ENCODE data around the gene TMPRSS12. TPM values are rescaled to one million over a fixed set of nuclear protein-coding genes. Genes with fewer than 3 reads are reported as not detected.
A peak's percentile ranks its signal among the peaks of the same experiment; 100 is the strongest.
"Not testable (repeated sequence)": the region's sequence is repeated elsewhere in the genome, so short reads cannot be mapped to it uniquely, and the experiment has no call there.

Gene TMPRSS12
- not detected for total RNA-seq
- 0 reads per million in 2 donors for total RNA-seq

GRCh38 chr12:50842637-50843493 lies at the start of gene TMPRSS12:
Gene TMPRSS12, plus strand, starts transcription at chr12:50842926. Its CDS starts 39 bp downstream, at chr12:50842965.
- Mint-ChIP-seq H3K36me3 (ENCODE audit: low read depth) (peaks cover 3% of the 10 kb centered on the region), H3K27ac (no peak within 1 kb of the TSS), H3K27me3 (peaks cover 22% of the 10 kb centered on the region), H3K4me1 (no peaks in the 10 kb centered on the region), H3K4me3 (no peak within 1 kb of the TSS)
- no peak for ATAC-seq
- H3K9me3 ChIP-seq (ENCODE audit: control insufficient read depth, low read length, poor library complexity, severe bottlenecking), result no peaks in the 10 kb centered on the region
- no peak for DNase-seq

GRCh38 chr12:50799908-50800307 lies 42.8 kb upstream of the TMPRSS12 start:
- peaks cover 5% of the 10 kb centered on the region for H3K4me1 Mint-ChIP-seq
- H3K27ac Mint-ChIP-seq, result no peak overlapping the region
- peaks cover 6% of the 10 kb centered on the region for H3K36me3 Mint-ChIP-seq (ENCODE audit: low read depth)
- no peaks in the 10 kb centered on the region for H3K27me3 Mint-ChIP-seq
- ATAC-seq (no peak), DNase-seq (no peak)
- no peak overlapping the region for H3K4me3 Mint-ChIP-seq
- no peaks in the 10 kb centered on the region for H3K9me3 ChIP-seq (ENCODE audit: control insufficient read depth, low read length, poor library complexity, severe bottlenecking)

- no peak for ATAC-seq
- Mint-ChIP-seq H3K27ac (peak overlapping the region; percentile 56), H3K27me3 (no peaks in the 10 kb centered on the region), H3K36me3 (ENCODE audit: low read depth) (peaks cover 2% of the 10 kb centered on the region), H3K4me3 (no peak overlapping the region), H3K4me1 (peaks cover 2% of the 10 kb centered on the region)
- DNase-seq, result no peak
- no peaks in the 10 kb centered on the region for H3K9me3 ChIP-seq (ENCODE audit: control insufficient read depth, low read length, poor library complexity, severe bottlenecking)
Measured at GRCh38 chr12:50803230-50803875, 39.4 kb upstream of the TMPRSS12 start.

GRCh38 chr12:50806176-50806575 lies 36.5 kb upstream of the TMPRSS12 start:
- Mint-ChIP-seq H3K27me3 (no peaks in the 10 kb centered on the region), H3K4me3 (no peak overlapping the region), H3K36me3 (ENCODE audit: low read depth) (peaks cover 8% of the 10 kb centered on the region), H3K4me1 (peaks cover 2% of the 10 kb centered on the region), H3K27ac (peak overlapping the region; percentile 53)
- DNase-seq, result no peak
- no peaks in the 10 kb centered on the region for H3K9me3 ChIP-seq (ENCODE audit: control insufficient read depth, low read length, poor library complexity, severe bottlenecking)
- ATAC-seq, result no peak

- DNase-seq; H3K36me3 Mint-ChIP-seq (ENCODE audit: low read depth); H3K9me3 ChIP-seq (ENCODE audit: control insufficient read depth, low read length, poor library complexity, severe bottlenecking); ATAC-seq; H3K4me3 Mint-ChIP-seq; H3K4me1 Mint-ChIP-seq; H3K27me3 Mint-ChIP-seq: not testable (repeated sequence)
- H3K27ac Mint-ChIP-seq, result peak overlapping the region; percentile 11
Measured at GRCh38 chr12:50809131-50809530, 33.6 kb upstream of the TMPRSS12 start.

- H3K36me3 Mint-ChIP-seq (ENCODE audit: low read depth), result peaks cover 15% of the 10 kb centered on the region
- not testable (repeated sequence) for H3K4me3 Mint-ChIP-seq; H3K4me1 Mint-ChIP-seq; ATAC-seq; H3K9me3 ChIP-seq (ENCODE audit: control insufficient read depth, low read length, poor library complexity, severe bottlenecking); H3K27me3 Mint-ChIP-seq; H3K27ac Mint-ChIP-seq; DNase-seq
Measured at GRCh38 chr12:50814921-50815320, 27.8 kb upstream of the TMPRSS12 start.

GRCh38 chr12:50820177-50820576 lies 22.5 kb upstream of the TMPRSS12 start:
- H3K27ac Mint-ChIP-seq, result peak overlapping the region; percentile 16
- no peaks in the 10 kb centered on the region for H3K27me3 Mint-ChIP-seq

GRCh38 chr12:50822082-50822481 lies 20.6 kb upstream of the TMPRSS12 start:
- no peaks in the 10 kb centered on the region for H3K9me3 ChIP-seq (ENCODE audit: control insufficient read depth, low read length, poor library complexity, severe bottlenecking)
- peak overlapping the region; percentile 49 for H3K27ac Mint-ChIP-seq
- peaks cover 3% of the 10 kb centered on the region for H3K4me1 Mint-ChIP-seq
- H3K36me3 Mint-ChIP-seq (ENCODE audit: low read depth), result peaks cover 2% of the 10 kb centered on the region
- DNase-seq (no peak), ATAC-seq (no peak)
- no peaks in the 10 kb centered on the region for H3K27me3 Mint-ChIP-seq
- no peak overlapping the region for H3K4me3 Mint-ChIP-seq

More at GRCh38 chr12:50820177-50820576, 22.5 kb upstream of the TMPRSS12 start:
- Mint-ChIP-seq H3K36me3 (ENCODE audit: low read depth) (peaks cover 9% of the 10 kb centered on the region), H3K4me1 (peaks cover 5% of the 10 kb centered on the region), H3K4me3 (no peak overlapping the region)
- DNase-seq (no peak), ATAC-seq (no peak)
- H3K9me3 ChIP-seq (ENCODE audit: control insufficient read depth, low read length, poor library complexity, severe bottlenecking), result no peaks in the 10 kb centered on the region

GRCh38 chr12:50823724-50824123 lies 19.0 kb upstream of the TMPRSS12 start:
- H3K9me3 ChIP-seq (ENCODE audit: control insufficient read depth, low read length, poor library complexity, severe bottlenecking); H3K4me1 Mint-ChIP-seq; H3K36me3 Mint-ChIP-seq (ENCODE audit: low read depth); DNase-seq; H3K4me3 Mint-ChIP-seq; H3K27me3 Mint-ChIP-seq; ATAC-seq; H3K27ac Mint-ChIP-seq: not testable (repeated sequence)

GRCh38 chr12:50824914-50825313 lies 17.8 kb upstream of the TMPRSS12 start:
- Mint-ChIP-seq H3K27me3 (peaks cover 7% of the 10 kb centered on the region), H3K27ac (peak overlapping the region; percentile 90), H3K36me3 (ENCODE audit: low read depth) (no peaks in the 10 kb centered on the region), H3K4me3 (no peak overlapping the region), H3K4me1 (peaks cover 5% of the 10 kb centered on the region)
- DNase-seq (no peak), ATAC-seq (peak; percentile 35)
- no peaks in the 10 kb centered on the region for H3K9me3 ChIP-seq (ENCODE audit: control insufficient read depth, low read length, poor library complexity, severe bottlenecking)

- DNase-seq (no peak), ATAC-seq (peak; percentile 82)
- Mint-ChIP-seq H3K27me3 (peaks cover 7% of the 10 kb centered on the region), H3K4me1 (peaks cover 5% of the 10 kb centered on the region), H3K27ac (peak overlapping the region; percentile 90), H3K4me3 (no peak overlapping the region), H3K36me3 (ENCODE audit: low read depth) (no peaks in the 10 kb centered on the region)
- no peaks in the 10 kb centered on the region for H3K9me3 ChIP-seq (ENCODE audit: control insufficient read depth, low read length, poor library complexity, severe bottlenecking)
Measured at GRCh38 chr12:50825372-50825838, 17.3 kb upstream of the TMPRSS12 start.

GRCh38 chr12:50828121-50828520 lies 14.6 kb upstream of the TMPRSS12 start:
- H3K9me3 ChIP-seq (ENCODE audit: control insufficient read depth, low read length, poor library complexity, severe bottlenecking), result no peaks in the 10 kb centered on the region
- Mint-ChIP-seq H3K27me3 (peaks cover 15% of the 10 kb centered on the region), H3K4me1 (peaks cover 5% of the 10 kb centered on the region), H3K4me3 (no peak overlapping the region), H3K27ac (no peak overlapping the region), H3K36me3 (ENCODE audit: low read depth) (no peaks in the 10 kb centered on the region)
- ATAC-seq, result no peak
- DNase-seq, result no peak

GRCh38 chr12:50828886-50829285 lies 13.8 kb upstream of the TMPRSS12 start:
- Mint-ChIP-seq H3K27ac (no peak overlapping the region), H3K27me3 (peaks cover 15% of the 10 kb centered on the region), H3K4me3 (no peak overlapping the region), H3K36me3 (ENCODE audit: low read depth) (no peaks in the 10 kb centered on the region), H3K4me1 (peaks cover 5% of the 10 kb centered on the region)
- ATAC-seq (no peak), DNase-seq (no peak)
- H3K9me3 ChIP-seq (ENCODE audit: control insufficient read depth, low read length, poor library complexity, severe bottlenecking), result peaks cover under 1% of the 10 kb centered on the region
